Measurements from ENCODE around the gene MOK. TPM values are rescaled to one million over a fixed set of nuclear protein-coding genes. Genes with fewer than 3 reads are reported as not detected.
"Not testable (repeated sequence)": the region's sequence is repeated elsewhere in the genome, so short reads cannot be mapped to it uniquely, and the experiment has no call there.

Gene MOK
- total RNA-seq = 1 to 10 TPM; 4.8 to 6.9 TPM

- peak; percentile 98 for DNase-seq
- no peaks in the 10 kb centered on the region for H3K4me1 ChIP-seq
- no peaks in the 10 kb centered on the region for H3K36me3 ChIP-seq
- H3K9me3 ChIP-seq = no peaks in the 10 kb centered on the region
- H3K27ac ChIP-seq = peak within 1 kb of the TSS; percentile 32
- peak within 1 kb of the TSS; percentile 52 to 68 for H3K9ac ChIP-seq (ENCODE audit: low read depth in 2 of 2, low read length in 2 of 2)
- intact Hi-C loops (cut with DNase I) = loop anchor here (10.0 kb wide), 1 partner anchor 140 kb away; no protein-coding TSS in a partner anchor
- TF ChIP-seq, protein P1, sequence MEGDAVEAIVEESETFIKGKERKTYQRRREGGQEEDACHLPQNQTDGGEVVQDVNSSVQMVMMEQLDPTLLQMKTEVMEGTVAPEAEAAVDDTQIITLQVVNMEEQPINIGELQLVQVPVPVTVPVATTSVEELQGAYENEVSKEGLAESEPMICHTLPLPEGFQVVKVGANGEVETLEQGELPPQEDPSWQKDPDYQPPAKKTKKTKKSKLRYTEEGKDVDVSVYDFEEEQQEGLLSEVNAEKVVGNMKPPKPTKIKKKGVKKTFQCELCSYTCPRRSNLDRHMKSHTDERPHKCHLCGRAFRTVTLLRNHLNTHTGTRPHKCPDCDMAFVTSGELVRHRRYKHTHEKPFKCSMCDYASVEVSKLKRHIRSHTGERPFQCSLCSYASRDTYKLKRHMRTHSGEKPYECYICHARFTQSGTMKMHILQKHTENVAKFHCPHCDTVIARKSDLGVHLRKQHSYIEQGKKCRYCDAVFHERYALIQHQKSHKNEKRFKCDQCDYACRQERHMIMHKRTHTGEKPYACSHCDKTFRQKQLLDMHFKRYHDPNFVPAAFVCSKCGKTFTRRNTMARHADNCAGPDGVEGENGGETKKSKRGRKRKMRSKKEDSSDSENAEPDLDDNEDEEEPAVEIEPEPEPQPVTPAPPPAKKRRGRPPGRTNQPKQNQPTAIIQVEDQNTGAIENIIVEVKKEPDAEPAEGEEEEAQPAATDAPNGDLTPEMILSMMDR (IDR thresholded peaks at IDR 0.05) = no peak
- H3K4me3 ChIP-seq = peak within 1 kb of the TSS; percentile 82
- H3K27me3 ChIP-seq = no peaks in the 10 kb centered on the region
Measured at GRCh38 chr14:102304611-102305506, at the start of gene MOK. Gene MOK (minus strand): TSS chr14:102305164. CDS start chr14:102304968, 196 bp downstream.

DNA sequence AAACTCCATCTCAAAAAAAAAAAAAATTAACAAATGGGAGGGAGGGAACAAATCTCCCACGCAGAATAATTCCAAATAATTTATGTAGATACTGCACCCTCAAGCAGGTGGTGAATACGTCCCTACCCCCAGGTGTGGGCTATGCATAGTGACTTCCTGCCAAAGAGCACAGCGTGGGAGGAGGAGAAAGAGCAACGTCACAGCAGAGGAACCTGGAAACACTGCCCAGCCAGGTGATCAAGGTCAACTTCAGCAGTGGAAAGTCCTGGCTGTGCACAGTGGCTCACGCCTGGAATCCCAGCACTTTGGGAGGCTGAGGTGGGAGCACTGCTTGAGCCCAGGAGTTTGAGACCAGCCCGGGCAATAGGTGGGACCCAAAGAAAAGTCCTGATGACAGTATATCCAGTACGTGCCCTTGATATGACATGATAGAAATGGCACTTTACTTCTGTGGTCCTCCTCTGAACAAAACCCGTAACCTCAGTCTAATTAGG, 48.2 kb upstream of the MOK start:
- TF ChIP-seq, protein P1 (IDR thresholded peaks at IDR 0.05) = no peak
- no peak for DNase-seq
- H3K27me3 ChIP-seq = no peaks in the 10 kb centered on the region
- H3K4me3 ChIP-seq = no peak overlapping the region
- peaks cover 15% of the 10 kb centered on the region for H3K36me3 ChIP-seq
- no peaks in the 10 kb centered on the region for H3K9me3 ChIP-seq
- intact Hi-C loops (cut with DNase I) = no loop called here
- no peak overlapping the region for H3K27ac ChIP-seq
- no peak overlapping the region for H3K9ac ChIP-seq (ENCODE audit: low read depth in 2 of 2, low read length in 2 of 2)
- H3K4me1 ChIP-seq = no peaks in the 10 kb centered on the region

DNA sequence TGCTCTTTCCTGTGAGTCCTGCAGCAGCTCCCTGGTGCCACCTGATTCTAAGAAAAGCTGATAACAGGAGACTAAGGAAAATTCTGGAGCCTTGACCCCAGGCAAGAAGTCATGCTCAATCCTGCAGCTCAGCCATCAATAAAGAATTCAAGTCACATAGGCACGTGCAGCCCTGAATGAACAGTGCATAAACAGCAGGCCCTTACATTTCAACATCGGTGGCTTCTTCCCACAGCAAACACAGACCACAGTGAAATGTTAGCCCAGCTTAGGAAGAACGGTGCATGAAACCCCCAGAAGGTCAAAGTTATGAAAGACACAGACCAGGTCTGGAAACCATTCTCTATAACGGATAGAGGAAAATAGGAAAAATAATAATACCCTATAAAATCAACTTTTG, 47.2 kb upstream of the MOK start:
- no peaks in the 10 kb centered on the region for H3K4me1 ChIP-seq
- no peak overlapping the region for H3K27ac ChIP-seq
- intact Hi-C loops (cut with DNase I) = no loop called here
- peaks cover 21% of the 10 kb centered on the region for H3K36me3 ChIP-seq
- H3K27me3 ChIP-seq = no peaks in the 10 kb centered on the region
- DNase-seq = no peak
- no peak overlapping the region for H3K4me3 ChIP-seq
- TF ChIP-seq, protein P1 (IDR thresholded peaks at IDR 0.05) = no peak
- H3K9ac ChIP-seq (ENCODE audit: low read depth in 2 of 2, low read length in 2 of 2) = no peak overlapping the region
- H3K9me3 ChIP-seq = no peaks in the 10 kb centered on the region

GRCh38 chr14:102351593-102351992, 46.6 kb upstream of the MOK start:
- H3K4me3 ChIP-seq; DNase-seq; H3K27ac ChIP-seq; H3K9ac ChIP-seq (ENCODE audit: low read depth in 2 of 2, low read length in 2 of 2); H3K9me3 ChIP-seq; H3K27me3 ChIP-seq; H3K4me1 ChIP-seq; intact Hi-C loops (cut with DNase I): not testable (repeated sequence)
- H3K36me3 ChIP-seq = peaks cover 21% of the 10 kb centered on the region

DNA sequence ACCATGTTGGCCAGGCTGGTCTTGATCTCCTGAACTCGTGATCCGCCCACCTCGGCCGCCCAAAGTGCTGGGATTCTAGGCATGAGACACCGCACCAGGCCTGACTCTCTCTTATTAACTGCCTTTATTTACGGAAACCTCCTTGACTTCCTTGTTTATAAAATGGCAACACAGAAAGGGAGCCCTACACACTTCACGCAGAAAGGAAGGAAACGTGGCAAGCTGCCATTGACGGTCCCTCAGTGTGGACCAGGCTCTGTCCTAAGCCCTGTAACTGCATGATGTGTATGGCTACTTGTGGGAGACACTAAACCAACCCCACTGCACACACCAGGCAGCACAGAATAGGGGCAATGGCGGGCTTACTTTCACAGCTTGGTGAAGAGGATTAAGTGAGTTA, 46.1 kb upstream of the MOK start:
- Histone ChIP-seq H3K36me3 (peaks cover 21% of the 10 kb centered on the region), H3K4me1 (no peaks in the 10 kb centered on the region), H3K9ac (ENCODE audit: low read depth in 2 of 2, low read length in 2 of 2) (no peak overlapping the region), H3K9me3 (no peaks in the 10 kb centered on the region), H3K27ac (no peak overlapping the region), H3K27me3 (no peaks in the 10 kb centered on the region), H3K4me3 (no peak overlapping the region)
- no peak for DNase-seq
- intact Hi-C loops (cut with DNase I) = no loop called here
- TF ChIP-seq, protein P1 (IDR thresholded peaks at IDR 0.05) = no peak

- no peak overlapping the region for H3K27ac ChIP-seq
- H3K9me3 ChIP-seq = no peaks in the 10 kb centered on the region
- DNase-seq = no peak
- intact Hi-C loops (cut with DNase I) = no loop called here
- H3K4me3 ChIP-seq = no peak overlapping the region
- no peaks in the 10 kb centered on the region for H3K4me1 ChIP-seq
- H3K27me3 ChIP-seq = no peaks in the 10 kb centered on the region
- no peak overlapping the region for H3K9ac ChIP-seq (ENCODE audit: low read depth in 2 of 2, low read length in 2 of 2)
- TF ChIP-seq, protein P1 (IDR thresholded peaks at IDR 0.05) = no peak
- peaks cover 16% of the 10 kb centered on the region for H3K36me3 ChIP-seq
Measured at GRCh38 chr14:102348376-102348775, 43.4 kb upstream of the MOK start.
